GM21723 (cell line): ENCODE data around the gene ZNRD2.
"Not testable (repeated sequence)": the region's sequence is repeated elsewhere in the genome, so short reads cannot be mapped to it uniquely, and the experiment has no call there.

Experiments
- ATAC-seq: cut with Tn5 transposase; IDR thresholded peaks from one replicate; pipeline ENCODE4 v1.9.1; 2021; ENCODE audit warnings: mild to moderate bottlenecking, moderate library complexity; ENCODE audit not compliant: unreplicated experiment

ZNRD2 gene

GRCh38 chr11:65555693-65556231 is 14.5 kb upstream of the ZNRD2 start:
- no peak for ATAC-seq

- no peak for ATAC-seq
These were observed 13.6 kb upstream of the ZNRD2 start for GRCh38 chr11:65556470-65557279.

- ATAC-seq, result no peak
These were observed 12.8 kb upstream of the ZNRD2 start for GRCh38 chr11:65557280-65558001.

- ATAC-seq, result no peak
These were observed 12.0 kb upstream of the ZNRD2 start, which contains the start of gene LTBP3 for GRCh38 chr11:65558002-65558929. TSS of gene LTBP3 (minus strand) at chr11:65558359. CDS start at chr11:65557959, 400 bp downstream.

DNA sequence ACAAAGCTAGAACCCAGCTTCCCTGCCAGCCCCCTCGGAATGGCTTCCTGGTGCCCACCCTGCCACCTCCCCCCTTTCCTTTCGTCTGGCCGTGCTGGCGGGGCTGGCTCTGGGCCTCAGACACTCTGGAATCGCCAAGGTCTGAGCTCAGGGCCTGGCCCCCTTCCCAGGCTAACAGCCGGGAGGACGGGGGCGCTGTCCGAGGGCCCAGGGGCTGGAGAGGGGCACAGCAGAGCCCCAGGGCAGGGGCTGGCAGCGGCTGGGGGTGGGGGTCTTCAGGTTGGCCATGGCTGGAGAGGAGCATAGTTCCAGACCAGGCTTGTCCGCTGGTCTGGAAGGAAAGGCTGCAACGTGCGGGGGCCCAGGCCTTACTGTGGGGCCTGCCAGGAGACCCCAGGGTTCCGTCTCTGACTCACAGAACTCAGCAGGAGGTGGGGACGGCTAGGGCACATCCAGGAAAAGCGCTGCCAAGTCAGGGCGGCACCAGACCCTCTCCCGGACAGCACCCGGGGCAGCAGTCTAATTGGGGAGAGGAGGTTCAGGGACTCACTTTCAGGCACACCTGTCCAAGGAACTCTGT is 11.3 kb upstream of the ZNRD2 start:
- ATAC-seq, result no peak

DNA sequence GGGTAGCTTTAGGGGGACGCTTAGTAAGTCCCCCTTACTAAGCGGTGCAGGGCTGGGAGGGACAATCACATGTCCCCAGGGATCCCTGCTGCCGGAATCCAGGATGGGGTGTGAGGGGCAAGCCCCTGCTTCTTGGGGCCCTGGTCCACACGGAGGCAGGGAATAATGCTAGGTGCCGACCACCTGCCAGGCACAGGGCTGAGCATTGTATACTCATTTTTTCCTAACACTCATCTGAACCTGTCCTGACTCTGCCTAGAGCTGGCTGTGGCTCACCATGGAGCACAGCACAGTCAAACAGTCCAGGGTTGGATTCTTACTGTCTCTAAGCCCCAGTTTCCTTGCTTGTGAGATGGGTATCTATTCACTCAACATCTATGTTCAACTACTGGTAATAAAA is 10.7 kb upstream of the ZNRD2 start:
- no peak for ATAC-seq

- no peak for ATAC-seq
These were observed 10.2 kb upstream of the ZNRD2 start for GRCh38 chr11:65559951-65560537.

GRCh38 chr11:65560555-65561418 is 9.5 kb upstream of the ZNRD2 start:
- no peak for ATAC-seq

- ATAC-seq, result no peak
These were observed 8.3 kb upstream of the ZNRD2 start for GRCh38 chr11:65562020-65562419.

GRCh38 chr11:65562788-65563187 is 7.5 kb upstream of the ZNRD2 start:
- ATAC-seq, result no peak

DNA sequence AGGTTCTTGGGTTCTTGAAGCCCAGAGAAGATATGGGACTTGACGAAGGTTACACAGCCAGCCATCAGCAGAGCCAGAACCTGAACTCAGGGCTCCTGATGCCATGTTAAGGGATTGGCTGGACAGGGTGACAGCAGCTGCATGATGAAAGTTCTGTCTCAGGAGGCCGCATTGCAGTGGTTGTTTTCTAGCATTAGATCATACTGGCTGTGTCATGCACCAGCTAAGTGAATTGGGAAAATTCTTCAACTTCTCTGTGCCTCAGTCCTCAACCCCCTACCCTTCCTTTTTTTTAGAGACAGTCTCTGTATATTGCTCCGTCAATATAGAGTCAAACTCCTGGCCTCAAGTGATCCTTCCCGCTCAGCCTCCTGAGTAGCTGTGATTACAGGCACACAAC is 6.7 kb upstream of the ZNRD2 start:
- ATAC-seq, result no peak

DNA sequence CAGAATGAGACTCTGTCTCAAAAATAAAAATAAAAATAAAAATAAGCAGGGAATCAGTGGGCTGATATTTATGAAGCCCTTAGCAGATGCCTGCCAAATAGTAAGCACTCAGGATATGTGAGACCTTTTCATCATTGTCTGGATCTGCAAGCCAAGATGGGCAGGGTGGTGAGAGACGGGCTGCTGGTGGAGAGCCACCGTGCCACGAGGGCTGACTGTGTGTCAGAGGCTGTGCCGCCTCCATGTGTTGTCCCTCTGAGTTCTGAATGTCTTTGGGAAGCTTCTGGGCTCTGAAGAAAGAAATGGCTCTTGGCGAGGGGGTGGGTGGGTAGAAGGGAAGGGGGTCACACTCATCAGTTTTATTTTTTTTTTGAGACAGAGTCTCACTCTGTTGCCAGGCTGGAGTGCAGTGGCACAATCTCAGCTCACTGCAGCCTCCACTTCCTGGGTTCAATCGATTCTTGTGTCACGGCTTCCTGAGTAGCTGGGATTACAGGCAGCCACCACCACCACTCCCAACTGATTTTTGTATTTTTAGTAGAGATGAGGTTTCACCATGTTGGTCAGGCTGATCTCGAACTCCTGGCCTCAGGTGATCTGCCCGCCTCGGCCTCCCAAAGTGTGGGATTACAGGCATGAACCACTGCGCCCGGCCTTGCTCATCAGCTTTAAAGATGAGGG is 5.3 kb upstream of the ZNRD2 start:
- not testable (repeated sequence) for ATAC-seq

DNA sequence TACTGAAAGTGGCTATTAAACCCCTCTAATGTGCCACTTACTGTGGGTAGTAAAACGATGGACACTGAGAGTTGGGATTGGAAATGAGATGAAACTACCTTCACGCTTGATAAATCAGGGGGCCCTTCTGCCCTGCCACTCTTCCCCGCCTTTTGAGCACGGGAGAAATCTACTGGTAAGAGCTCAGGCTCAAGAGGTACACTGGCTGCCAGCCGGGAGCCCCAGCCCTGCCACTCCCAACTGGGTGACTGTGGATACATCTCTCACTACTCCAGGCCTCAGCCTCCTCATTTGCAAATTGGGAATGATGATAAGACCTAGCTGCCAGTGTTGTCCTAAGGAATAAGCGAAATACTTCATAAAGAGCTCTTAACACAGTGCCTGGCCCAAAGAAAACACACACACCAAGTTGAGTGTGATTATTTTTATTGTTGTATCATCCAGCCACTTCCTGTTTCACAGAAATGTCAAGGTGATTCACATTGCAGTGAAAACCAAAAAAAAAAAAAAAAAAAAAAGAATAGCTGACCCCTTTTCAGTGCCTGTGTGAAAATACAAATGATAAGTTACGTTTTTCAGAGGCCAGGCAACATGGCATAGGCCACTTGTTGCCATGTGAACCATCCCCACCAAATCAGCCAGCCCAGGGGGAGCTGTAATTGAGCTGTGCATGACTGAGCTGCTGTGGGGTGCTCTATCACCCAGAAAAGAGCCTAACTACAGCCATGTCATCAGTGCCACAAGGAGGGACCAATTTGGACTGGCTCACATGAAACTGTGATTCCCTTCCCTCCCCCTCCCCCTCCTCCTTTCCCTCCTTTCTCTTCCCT is 4.4 kb upstream of the ZNRD2 start:
- ATAC-seq, result no peak

- ATAC-seq, result no peak
These were observed 909 bp upstream of the ZNRD2 start for GRCh38 chr11:65569164-65569972.

DNA sequence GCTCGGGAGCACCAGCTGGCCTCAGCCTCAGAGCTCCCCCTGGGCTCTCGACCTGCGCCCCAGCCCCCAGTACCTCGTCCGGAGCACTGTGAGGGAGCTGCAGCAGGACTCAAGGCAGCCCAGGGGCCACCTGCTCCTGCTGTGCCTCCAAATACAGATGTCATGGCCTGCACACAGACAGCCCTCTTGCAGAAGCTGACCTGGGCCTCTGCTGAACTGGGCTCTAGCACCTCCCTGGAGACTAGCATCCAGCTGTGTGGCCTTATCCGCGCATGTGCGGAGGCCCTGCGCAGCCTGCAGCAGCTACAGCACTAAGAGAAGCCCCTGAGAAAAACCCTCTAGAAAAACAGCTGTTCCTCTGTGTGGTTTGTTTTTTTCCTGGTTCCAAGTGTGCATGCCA is 1.1 kb downstream of the ZNRD2 start:
- no peak for ATAC-seq

DNA sequence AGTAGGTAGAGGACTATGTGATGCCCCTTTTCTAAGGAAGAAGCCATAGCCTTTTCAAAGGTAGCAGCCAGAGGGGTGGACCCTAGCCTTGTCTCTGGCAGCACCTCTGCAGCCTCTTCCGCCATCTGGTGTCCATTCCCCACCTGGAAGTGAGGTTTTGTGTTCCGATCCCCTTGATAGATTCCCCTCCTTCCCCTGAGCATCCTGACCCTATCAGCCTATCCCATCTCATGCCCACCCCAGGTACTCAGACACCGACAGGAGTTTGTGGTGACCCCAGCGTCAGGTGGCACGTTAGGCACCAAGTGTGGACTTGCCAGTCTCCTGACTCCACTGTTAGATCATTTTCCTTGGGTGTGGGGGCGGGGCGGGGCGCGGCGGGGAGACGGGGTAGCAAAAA is 1.7 kb downstream of the ZNRD2 start:
- ATAC-seq, result no peak
